Lung microvascular endothelial cell (primary cell): ENCODE results near the gene ZSCAN32. TPM values are rescaled to one million over a fixed set of nuclear protein-coding genes. Genes with fewer than 3 reads are reported as not detected.

ENCODE experiments used
- DNase-seq, 2 donors: peaks; one replicate each; pipeline versions ENCODE4 v3.0.0 to v3.0.0-alpha.2; 2010; ENCODE audit warnings: low read depth in 2 of 2
- total RNA-seq: library from RNA; depleted of rRNA; stranded (reverse); fragments of >200 nt; gene quantifications from 2 replicates; pipeline ENCODE4 v1.2.1, GENCODE V29; 2014

Gene ZSCAN32
- total RNA-seq = 7.6 and 8.9 TPM in 2 replicates

DNA sequence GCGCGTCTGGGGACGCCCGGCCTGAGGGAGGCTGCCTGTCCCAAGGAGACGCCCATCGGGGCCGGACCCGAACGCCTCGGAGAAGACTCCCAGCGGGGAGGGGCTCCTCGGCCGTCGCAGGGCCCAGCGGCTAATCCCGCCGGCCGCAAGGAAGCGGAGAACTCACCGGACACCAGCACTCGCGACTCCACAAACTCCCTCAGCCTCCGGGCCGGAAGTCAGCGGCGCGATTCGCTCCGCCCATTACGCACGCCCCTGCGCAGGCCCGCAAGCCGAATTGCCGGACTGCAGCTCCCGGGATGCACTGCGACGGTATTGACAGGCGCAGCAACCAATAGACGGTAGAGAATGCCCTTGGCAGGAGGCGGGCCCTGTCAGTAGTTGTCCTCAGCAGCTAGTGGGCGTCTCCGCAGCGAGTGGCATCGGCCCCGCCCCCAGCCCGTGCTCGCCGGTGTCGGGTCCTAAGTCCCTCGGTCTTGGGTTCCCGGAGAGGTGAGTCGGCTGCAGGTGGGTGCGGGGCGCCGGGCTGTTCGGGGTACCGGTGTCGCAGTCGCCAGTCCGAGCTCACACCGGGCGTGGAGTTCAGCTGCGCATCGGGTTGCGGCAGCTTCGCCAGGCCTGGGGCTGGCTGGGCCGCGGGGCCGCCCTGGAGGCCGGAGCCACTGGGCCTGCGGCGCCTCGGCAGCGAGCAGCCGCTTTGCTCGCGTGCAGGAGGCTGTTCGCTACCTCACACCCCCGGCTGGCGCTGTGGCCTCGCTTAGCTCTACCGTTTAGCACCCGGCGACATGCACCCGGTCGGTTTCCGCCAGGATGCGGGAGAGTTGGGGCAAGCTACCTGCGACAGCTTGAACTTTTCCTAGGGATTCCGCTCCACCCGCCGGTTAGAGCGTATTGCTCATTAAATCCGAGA is at the start of gene ZSCAN32, which contains the start of gene ZNF174:
TSS of gene ZSCAN32 (minus strand) at position 226 of the 910 bp plus-strand sequence. CDS start 3,447 bp downstream, outside the sequence.
TSS of gene ZNF174 (plus strand) at position 437 of the 910 bp plus-strand sequence. CDS start 790 bp downstream, outside the sequence.
- DNase-seq = peak; percentile 100

DNA sequence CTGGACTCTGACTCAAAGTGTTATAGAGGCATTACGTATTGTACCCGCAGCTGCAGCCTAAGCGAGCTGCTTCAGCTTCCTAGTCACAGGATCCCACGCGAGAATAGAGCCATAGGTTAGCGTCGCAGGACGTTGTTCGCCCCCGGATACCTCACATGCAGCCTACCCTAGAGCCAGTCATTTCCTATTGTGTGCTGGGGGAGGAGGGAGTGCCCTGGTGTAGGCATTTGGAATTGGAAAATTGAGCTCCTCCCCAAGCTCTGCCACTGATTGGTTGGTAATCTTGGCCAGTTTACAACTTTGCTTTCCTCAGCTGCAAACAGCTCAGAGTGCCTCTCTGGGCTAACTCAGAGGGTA is 43.2 kb upstream of the ZSCAN32 start:
- peak; percentile 91 to 94 for DNase-seq

DNA sequence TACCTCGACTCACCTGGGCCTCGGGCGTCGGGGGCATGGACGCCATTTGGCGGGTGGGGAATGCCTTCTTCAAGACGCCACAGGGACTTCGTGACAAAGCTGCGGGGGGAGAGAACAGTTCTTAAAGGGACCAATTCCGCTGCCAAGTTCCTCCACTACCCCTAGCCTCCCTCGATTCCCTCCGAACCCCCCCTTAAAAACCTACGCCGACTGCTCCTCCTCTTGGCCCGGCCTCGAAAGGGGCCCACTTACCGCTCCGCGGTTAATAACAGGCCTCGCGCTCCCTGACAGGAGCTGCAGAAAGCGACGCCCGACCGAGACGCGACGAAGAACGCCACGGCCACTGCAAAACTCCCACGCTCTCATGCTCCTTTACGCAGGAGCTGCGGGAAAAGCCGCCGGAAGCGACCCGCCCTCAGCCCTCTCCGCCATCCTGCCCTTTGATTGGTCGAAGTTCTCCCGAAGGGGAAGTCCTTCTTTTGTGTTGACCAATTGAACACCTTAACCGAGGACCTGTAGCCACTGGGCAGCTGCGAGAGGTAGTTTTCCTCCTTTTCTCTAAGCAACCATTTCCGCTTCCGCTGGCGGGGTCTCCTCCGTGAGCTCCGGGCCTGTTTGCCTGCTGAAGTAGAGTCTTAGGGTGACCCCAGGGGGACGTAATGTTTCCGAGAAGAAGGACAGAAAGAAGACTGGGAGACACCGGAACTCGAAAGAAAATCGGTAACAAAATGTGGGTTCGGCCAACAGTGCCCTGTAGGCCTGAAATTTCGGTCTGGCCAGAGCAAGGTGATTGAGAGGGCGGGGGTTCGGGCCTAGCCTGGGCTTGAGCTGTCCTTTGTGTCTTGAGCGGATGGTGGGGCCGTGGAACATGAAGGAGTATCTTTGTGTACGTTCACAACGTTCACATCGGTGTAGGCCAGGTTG is 42.6 kb upstream of the ZSCAN32 start, which contains the start of the genes NAA60 and ZNF597:
TSS of gene NAA60 (plus strand) at position 573 of the 924 bp plus-strand sequence. CDS start 32,548 bp downstream, outside the sequence.
TSS of gene ZNF597 (minus strand) at position 397 of the 924 bp plus-strand sequence. CDS start at position 46, 351 bp downstream.
- peak; percentile 94 for DNase-seq

DNA sequence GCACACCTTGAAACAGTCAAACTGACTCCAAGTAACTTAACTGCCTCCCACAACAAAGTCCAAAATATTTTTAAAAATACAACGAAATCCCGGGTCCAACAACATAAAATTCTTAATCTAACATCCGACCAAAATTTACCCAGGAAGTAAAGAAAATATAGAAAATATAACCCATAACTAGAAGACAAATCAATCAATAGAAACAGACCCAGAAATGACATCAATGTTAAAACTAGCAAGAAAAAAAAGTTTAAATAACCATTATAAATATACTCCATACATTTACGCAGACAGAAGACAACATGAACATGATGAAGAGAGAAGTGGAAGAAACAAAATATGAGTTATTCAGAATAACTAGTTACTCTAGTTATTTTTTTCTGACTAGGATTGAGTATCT is 38.8 kb upstream of the ZSCAN32 start:
- no peak for DNase-seq

DNA sequence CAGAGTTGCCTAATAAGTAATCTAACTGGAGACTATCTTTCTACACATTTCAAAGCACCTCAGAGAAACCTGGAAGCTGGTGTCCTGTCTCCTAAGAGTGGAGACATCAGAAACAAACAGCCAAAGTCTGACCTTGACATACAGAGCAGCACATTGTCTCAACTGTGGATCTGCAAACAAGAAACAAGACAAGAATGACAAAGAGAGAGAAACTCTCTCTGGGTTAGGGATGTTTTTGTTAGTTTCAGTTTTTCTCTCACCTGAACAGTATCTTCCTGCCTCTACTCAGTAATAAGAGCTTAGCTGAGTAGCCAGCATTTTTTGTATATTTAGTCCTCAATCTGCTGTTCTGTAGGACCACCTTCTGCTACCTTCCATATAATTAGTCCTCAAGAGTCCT is 33.6 kb upstream of the ZSCAN32 start:
- DNase-seq = no peak

DNA sequence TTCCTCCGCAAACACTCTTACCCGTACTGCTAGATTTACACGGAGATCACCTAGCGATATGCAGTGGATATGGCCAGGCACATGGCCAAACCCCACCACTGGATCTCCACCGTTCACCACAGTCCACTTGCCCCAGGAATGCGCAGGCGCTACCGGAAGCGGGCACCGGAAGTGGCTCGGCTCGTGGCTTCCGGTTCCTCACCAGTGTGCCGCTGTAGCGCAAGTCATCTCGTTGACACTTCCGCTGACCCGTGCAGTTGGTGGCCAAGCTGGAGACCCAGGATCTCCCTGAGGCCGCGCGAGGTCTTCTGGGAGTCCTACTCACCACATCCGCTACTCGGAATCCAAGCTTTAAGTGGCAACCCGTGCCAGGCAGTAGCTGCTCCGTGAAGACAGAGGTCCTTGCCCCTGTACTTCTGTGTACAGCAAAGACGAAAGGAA is 31.0 kb upstream of the ZSCAN32 start:
- DNase-seq = peak in 1 of 2 donors; percentile 24

DNA sequence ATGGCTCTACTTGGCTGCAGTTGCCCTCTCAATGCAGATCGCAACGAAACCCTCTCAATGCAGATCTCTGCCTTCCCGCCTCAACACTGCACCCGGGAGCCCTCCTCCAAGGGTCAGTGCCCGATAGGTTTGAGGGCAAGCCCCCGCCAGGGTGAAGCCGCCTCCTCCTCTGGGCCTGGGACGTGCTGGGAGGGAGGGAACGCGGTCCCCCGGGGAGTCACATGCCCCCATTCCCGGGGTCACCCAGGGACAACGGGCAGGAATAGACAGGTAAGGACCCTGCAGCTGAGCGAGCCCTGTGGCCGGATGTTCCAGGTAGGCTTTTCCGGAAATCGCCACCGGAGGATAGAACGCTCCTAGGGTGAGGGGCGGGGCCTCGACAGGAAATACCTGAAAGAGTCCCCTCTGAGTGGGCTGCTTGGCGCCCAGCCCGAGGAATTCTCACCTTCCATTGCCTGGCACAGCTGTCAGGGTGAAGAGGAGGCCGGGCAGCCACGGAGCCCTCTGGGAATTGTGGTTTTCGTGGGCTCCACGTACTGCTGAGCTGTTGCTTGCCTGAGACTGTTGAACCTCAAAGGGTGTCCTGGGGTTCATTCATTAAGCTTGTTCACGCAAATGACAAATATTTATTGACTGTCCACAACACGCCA is 13.1 kb upstream of the ZSCAN32 start:
- DNase-seq = no peak

DNA sequence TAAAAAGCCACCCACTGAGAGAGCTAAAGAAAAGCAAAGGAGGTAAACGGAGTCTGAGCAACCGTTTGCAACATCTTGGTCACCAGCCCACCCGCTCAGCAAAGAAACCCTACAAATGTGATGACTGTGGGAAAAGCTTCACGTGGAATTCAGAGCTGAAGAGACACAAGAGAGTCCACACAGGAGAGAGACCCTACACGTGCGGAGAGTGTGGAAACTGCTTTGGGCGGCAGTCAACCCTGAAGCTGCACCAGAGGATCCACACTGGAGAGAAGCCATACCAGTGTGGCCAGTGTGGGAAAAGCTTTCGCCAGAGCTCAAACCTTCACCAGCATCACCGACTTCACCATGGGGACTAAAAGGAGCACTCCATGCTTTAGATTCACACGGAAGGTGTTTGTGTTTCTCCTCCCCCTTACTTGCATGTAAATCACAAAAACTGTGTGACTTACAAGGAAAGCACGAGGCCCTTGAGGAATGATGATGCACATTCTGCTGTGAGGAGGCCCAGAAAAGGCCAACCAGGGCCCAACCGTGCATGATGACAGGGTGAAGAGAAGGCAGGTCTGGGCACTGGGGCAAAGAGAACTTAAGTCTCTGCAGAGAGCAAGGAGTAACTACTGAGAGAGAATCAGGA is 7.9 kb upstream of the ZSCAN32 start:
- DNase-seq = no peak

DNA sequence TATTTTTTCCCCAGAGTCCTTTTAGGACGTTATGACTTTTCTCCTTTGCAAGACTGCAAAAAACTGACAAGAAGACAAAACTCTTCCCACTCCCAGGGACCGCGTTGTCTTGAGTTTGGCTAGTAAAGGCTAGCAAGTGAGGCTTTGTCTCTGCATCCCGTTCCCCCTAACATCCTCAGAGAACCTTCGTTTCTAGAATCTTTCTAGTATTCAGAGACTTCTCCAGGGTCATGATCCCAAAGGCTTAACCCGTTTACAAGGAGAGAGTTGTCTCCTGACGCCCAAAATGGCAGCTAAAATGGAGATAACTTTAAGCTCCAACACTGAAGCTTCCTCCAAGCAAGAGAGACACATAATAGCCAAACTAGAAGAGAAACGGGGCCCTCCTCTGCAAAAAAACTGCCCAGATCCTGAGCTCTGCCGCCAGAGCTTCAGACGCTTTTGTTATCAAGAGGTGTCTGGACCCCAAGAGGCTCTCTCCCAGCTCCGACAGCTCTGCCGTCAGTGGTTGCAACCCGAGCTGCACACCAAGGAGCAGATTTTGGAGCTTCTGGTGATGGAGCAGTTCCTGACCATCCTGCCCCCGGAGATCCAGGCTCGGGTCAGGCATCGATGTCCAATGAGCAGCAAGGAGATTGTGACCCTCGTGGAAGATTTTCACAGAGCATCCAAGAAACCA is 1.1 kb upstream of the ZSCAN32 start:
- peak in 1 of 2 donors; percentile 26 for DNase-seq

DNA sequence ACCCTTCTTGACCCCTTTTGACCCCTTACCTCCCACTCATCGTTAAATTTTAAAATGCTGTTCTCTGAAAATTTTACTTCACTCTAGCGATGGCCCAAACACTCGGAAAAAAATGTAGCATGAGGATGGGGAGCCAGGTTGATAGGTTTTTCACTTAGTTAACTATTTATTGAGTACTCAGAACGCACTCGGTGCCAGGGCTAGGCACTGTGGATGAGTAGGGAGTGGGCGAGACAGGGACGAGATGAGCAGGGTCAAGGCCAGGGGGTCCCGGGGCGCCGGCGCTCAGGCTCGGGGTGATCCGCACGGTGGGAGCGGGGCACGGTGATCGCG is 392 bp downstream of the ZSCAN32 start:
- no peak for DNase-seq

DNA sequence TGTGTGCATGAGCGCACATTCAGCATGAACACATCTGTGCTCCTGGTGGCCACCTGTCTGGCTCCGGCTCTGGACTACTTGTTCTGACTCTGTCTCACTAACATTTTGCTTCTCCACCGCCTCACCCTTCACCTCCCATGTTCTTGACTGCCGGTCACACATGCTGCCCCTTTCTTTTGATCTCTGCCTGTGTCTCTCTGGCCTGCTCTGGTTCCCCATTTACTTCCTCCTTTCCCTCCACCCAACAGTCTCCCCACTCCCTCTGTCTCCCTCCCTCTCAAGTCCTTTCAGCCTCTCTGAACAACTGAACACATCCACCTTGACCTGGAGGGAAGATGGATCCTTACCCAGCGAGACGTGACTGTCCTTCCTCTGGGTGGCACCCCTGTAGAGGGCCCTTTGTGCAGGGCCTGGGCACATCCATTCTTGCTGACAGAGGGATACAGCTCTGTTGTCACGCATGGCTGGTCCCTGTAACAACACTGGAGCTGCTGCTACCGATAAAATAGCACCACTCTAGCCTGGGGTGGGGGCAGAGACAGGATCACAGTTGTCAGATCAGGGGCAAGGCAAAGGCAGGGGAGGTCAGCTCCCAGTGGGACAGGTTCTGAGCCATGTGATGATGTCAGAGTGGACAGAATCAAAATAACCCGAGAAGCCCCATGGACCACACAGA is 11.0 kb downstream of the ZSCAN32 start:
- DNase-seq = no peak

DNA sequence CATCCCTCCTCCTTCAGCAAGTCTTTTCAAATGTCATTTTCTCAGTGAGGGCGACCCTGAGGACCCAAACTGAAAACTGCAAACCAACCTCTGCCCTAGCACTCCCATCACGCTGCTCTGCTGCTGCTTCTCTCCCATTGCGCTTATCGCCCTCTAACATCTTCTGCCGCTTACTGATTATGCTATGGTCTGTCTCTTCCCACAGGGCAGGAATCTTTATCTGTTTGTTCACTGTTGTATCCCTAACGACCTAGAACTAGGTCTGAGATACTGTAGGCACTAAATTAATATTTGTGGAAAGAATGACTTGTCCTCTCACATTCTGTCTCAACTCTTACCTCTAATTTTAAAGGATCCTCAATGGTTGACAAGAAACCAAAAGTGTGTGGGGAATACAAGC is 12.5 kb downstream of the ZSCAN32 start:
- DNase-seq = no peak

DNA sequence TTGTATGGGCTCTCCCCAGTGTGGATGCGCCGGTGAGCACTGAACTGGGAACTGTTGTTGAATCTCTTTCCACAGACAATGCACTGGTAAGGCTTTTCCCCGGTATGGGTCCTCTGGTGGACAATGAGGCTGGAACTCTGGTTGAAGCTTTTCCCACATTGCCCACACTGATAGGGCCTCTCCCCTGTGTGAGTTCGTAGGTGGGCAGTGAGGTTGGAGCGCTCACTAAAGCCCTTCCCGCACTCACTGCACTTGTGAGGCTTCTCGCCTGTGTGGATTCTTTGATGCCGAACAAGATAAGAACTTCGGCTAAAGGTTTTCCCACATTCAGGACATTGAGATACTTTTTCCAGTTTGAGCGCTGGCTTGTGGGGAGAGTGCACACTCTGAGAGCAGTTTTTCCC is 17.8 kb downstream of the ZSCAN32 start:
- no peak for DNase-seq

DNA sequence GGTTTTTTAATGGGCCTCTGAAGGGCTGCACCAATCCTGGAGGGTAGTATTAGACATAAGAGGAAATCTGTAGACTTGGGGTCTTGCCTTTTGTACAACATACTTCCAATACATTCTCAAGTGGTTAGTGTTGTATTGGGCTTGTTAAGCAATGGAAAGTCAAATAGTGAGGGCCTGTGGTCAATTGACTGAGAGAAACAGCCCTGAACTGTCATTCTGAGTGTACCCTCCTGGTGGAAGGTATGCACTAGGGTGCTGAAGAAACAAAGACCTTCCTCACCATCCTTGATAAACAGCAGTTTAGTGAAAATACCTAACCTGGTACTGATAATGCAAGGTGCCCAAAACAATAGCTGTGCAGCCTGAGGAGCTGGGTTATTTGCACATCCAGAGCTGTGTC is 22.9 kb downstream of the ZSCAN32 start:
- no peak for DNase-seq

DNA sequence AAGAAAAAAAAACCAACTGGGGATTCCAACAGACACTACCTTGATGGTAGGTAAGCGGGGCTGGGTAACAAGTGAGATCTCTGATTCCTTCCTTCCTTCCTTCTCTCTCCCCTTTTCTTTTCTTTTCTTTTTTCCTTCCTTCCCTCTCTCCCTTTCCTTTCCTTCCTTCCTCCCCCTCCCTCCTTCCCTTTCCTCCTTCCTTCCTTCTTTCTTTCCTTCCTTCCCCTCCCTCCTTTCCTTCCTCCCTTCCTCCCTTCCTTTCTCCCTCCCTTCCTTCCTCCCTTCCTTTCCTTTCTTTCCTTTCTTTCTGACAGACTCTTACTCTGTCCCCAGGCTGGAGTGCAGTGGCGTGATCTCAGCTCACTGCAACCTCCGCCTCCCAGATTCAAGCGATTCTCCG is 25.1 kb downstream of the ZSCAN32 start:
- DNase-seq = no peak

DNA sequence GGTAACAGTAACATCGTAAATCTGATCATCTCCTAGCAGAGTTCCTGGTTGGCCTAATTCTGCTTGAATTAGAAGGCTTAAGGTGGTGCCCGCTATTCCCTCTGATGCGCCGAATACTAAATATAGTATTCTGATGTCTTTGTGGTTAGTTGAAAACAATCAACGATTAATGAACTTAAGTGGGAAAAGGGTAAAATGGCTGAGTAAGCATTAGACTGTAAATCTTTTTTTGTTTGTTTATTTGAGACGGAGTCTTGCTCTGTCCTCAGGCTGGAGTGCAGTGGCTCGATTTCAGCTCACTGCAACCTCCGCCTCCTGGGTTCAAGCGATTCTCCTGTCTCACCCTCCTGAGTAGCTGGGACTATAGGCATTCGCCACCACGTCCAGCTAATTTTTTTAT is 31.7 kb downstream of the ZSCAN32 start:
- DNase-seq = no peak

DNA sequence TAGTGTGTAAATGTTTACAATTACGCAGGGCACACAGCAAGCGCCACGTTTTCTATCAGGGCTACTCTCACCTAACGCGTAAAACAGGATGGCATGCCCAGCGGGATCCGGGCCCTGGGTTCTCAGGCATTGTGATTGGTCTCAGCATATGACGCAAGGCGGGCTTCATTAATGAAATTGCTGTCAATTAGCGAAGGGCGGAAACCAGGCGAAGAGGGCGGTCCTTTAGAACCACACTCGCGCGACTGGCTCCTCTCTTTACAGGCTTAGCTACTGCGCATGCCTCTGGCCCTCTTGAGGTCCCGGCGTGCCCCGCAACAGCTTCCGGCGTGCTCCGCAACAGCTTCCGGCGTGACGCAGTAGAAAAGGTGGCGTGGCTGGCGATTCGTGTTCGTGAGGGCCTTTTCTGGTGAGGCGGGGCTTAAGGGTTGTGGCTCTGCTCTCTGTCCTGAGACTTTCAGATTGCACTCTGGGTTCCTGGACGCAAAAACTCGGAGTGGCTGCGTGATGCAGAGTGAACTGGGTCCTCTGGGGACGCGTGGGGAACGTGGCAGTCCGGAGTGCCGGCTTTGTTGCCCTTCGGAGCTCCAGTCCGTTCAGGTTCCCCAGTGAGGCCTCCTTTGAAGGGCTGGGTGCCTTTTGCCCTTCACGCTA is 35.9 kb downstream of the ZSCAN32 start:
- peak; percentile 92 to 94 for DNase-seq

DNA sequence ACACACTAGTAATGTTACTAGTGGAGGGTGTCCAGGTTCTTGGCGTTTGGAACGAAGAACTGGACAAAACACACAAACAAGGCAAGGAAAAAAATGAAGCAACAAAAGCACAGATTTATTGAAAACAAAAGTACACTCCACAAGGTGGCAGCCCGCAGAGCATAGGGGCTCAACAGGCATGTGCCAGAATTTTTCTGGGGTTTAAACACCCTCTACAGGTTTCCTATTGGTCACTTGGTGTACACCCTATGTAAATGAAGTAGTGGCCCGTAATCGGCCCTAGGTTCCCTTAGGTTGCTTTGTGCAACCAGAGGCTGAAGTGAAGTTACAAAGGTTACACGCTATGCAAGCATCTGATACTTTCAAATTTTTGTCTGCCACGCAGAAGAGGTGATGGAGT is 37.0 kb downstream of the ZSCAN32 start:
- peak; percentile 2 to 17 for DNase-seq

DNA sequence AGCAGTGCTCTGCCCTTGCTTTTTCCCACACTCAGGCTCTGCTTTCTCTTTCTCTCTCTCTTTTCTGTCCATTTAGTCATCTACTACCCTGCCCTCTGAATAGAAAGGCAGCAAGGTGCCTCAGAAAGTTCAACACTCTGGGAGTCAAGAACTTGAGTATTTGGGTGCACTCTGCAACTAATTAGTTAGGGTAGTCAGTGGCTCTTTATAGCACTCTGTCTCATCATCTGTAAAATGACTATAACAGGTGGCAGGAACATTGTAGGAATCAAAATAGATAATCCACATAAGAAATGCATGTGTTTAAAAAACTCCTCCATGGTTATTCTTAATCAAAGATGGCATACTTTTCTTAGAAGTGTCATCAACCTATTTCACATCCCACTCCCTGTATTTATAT is 37.9 kb downstream of the ZSCAN32 start:
- DNase-seq = no peak
